ELR (cell line): ENCODE results near the gene TMEM192.
"Not testable (repeated sequence)": the region's sequence is repeated elsewhere in the genome, so short reads cannot be mapped to it uniquely, and the experiment has no call there.

Source experiments
- DNase-seq: peaks from one replicate; pipeline ENCODE4 v3.0.0-alpha.2; 2015; ENCODE audit warnings: low read depth

Gene TMEM192

DNA sequence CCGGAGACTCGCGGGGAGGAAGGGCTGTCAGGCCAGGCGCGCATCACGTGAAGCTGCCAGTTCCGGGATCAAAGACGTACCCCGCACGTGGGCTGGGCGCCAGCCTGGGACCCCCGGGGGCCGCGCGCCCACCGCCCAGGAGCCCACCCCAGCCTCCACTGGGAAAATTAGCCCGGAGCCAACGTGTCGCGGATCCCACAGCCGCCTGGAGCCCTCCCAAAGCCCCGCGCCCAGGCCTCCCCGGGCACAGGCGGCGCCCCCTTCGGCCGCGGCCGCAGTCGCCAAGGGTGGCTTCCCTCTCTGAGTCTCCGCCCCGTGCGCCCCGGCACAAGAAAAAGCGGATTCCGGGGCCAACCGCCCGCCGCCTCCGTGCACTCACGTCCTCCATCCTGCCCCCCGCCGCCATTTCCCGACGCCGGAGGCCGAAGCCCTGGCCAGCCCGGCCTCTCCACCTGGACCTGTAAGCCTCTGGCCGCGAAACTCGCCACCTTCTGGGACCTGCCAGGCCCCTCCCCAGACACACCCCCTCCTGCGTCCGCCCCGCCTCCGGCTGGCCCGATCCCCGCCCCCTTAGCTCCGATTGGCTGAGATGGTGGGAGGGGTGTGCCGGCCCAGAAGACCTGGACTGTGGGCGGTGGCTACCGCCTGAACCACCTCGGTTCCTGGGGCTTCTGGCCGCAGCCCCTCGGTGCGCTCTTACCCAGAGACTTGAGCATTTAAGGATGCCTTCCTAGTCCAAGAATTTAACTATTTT lies at the start of gene TMEM192:
TMEM192 (minus strand) TSS at position 493 of the 754 bp plus-strand sequence; CDS start at position 406, 87 bp downstream.
- peak; percentile 89 for DNase-seq

DNA sequence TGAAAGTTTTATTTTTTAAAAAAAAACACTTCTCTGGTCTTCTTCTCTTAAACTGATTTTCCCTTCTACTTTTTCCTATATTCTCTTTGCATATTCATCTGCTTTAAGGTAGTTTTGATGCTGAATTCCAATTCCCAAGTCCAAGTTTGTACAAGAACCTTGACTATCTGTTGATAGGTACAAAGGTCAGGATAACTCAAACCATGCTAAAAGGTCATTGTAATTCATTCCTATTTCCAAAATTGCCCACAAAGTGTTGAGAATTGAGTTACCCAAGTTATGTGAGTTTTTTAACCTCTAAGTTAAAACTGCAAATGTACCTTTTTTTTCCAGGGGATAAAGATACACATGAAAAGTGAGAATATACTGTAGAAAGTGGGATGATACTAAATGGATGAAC lies 46.1 kb upstream of the TMEM192 start:
- DNase-seq = no peak

DNA sequence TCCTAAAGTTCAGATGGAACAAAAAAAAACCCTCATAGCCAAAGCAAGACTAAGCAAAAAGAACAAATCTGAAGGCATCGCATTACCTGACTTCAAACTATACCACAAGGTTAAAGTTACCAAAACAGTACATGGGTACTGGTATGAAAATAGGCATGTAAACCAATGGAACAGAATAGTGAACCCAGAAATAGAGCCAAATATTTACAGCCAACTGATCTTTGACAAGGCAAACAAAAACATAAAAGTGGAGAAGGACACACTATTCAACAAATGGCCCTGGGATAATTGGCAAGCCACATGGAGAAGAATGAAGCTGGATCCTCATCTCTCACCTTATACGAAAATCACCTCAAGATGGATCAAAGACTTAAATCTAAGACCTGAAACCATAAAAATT lies 44.2 kb upstream of the TMEM192 start:
- no peak for DNase-seq

DNA sequence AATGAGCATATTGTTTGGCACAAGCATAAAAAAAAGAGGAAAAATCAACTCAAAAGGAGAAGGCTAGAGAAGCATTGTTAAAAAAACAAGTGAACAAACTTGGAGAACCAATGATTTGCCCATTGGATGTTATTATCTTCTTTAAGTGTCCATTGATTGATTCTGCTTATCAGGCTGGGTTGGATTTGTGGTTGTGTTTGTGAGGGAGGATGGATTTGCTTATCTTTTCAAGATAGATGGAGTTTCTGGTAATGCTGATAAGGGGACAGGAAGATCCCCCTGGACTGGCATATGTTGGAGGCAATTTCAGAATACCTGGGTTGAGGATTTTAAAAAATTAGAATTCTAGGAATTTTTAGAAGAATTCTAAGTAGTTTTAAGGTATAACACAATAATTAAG lies 41.8 kb upstream of the TMEM192 start:
- no peak for DNase-seq

DNA sequence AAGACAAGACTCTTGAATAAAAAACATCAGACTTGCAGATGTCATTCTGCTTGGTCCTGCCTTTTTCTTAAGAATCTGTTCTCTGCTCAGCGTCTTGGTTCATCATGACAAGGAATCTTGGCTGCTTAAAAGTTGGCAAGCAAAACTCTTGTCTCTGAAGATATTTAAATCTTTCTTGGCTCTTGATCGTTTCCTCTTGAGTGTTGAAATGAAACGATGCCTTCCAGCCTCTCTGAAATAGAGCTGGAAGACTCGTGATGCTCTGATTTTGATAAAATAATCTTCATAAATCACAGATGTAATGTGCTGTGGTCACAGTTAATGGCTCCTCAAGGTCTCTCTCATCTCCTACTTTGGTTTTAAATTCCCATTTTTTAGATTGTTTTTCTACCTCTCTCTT lies 39.9 kb upstream of the TMEM192 start:
- no peak for DNase-seq

DNA sequence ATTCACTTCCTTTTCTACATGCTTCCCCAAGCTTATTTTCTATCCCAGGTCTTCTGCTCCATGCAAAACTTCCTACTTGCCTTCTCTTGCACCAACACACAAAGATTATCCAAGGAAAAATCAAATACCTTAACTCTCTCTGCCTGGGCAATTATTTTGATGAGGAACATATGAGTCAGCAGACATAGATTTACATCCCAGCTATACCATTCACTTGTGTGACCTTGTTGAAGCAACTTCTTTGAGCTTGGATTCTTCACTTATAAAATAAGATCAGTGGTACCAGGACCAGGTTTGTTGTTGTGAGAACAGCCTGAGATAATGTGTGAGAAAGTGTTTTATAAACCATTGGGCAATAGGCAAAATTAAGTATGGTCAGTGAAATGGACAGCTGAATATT lies 39.1 kb upstream of the TMEM192 start:
- DNase-seq = peak; percentile 27

DNA sequence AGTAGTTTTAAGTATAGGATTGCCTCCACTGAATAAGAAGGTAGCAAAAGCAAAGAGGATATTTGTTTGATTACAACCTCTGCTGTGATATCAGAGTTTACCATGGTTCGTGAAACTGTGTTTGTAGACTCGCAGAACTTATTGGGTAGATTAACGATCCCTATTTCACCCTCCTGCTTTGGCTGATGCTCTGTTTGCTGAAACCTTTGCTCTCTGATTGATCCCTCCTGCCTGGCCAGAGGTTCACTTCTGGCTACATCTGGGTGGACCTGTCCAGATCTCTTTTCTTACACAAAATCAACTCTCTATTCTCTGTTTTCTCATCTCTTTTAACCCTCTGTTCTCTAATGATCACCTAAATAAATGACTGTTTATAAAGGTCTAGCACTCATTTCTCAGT lies 37.9 kb upstream of the TMEM192 start:
- DNase-seq = no peak

DNA sequence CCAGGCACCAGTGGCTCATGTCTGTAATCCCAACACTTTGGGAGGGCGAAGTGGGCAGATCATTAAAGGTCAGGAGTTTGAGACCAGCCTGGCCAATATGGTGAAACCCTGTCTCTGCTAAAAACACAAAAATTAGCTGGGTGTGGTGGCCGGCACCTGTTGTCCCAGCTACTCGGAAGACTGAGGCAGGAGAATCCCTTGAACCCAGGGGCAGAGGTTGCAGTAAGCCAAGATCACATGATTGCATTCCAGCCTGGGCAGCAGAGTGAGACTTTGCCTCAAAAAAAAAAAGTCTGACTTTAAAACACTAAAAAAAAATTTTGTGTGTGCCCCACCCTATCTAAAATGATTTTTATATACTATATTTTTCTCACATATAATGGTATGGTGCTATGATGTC lies 26.2 kb upstream of the TMEM192 start:
- DNase-seq = no peak

DNA sequence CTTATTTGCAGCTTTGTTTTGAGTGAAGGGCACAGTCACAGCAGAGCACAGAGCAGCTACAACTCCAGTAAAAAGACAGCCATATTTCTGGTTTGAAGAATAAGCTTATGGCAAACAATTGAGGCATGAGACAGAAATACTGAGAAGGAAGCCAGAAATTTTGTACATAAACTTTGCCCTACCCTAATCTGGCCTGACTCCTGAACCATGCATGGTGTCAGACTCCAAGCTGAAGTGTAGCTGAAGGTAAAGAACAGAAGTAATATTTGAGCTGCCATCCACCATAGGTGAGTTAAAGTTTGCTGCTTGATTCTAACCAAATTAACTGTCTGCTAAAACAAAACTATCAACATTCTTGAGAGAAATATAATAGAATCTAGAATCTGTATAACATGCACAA lies 24.5 kb upstream of the TMEM192 start:
- DNase-seq = no peak

DNA sequence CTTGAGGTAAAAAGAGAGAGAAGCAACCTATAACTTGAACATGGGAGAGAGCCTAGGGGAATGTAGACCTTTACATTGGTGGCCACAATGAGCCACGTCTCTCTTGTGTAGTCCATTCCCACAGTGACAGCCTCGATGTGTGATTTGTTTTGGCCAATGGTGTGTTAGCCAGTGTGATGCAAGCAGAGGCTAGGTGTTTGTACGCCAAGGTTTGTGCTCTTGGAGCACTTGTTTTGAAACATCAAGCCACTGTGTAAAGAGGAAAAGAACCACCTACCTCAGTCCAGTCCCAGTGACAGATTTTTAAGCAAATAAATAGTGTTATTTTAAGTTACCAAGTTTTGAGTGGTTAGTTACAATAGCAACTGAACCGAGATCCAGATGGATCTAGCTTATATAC lies 23.9 kb upstream of the TMEM192 start:
- DNase-seq = no peak

DNA sequence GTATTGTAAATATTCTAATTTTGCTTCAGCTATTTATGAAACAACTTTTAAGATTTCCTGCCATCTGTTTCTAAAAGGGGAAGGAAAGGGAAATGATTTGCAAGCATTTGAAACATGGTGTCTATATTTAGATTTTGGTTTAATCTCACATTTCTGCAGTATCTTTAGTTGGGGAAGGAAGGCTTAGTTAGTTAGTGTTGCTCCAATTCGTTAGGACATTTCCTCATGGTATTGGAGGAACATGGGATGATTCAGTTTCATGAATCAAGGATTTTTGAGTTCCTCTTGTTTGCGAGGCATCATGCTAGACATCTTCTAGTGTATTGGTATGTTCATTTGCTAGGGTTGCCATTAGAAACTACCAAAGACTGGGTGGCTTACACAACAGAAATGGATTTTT lies 20.5 kb upstream of the TMEM192 start:
- no peak for DNase-seq

DNA sequence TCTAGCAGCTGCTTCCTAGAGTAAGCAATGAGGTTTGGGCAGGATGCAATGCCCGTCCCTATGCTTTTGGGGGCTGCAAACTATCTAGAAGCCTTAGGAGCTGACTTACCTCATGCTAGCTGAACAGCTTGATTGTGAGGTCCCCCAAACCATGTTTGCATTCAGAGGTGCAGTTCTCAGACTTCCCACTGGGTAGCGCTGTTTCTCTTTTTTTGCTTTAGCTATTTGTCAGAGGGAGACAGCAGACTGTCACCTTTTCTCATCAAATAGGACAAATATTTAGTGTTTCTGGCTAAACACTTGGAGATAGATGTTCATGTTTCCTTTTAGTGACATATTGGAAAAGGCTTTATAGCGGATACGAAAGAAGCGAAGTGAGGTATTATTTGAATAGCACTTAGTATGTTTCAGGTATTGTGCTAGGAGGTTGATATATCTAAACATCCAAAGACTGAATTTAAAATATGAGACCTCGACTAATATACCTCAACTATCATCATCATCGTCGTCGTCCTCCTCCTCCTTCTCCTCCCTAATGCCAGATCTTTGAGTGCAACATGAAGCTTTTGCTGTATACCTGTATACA lies 18.7 kb upstream of the TMEM192 start:
- DNase-seq = peak; percentile 62

DNA sequence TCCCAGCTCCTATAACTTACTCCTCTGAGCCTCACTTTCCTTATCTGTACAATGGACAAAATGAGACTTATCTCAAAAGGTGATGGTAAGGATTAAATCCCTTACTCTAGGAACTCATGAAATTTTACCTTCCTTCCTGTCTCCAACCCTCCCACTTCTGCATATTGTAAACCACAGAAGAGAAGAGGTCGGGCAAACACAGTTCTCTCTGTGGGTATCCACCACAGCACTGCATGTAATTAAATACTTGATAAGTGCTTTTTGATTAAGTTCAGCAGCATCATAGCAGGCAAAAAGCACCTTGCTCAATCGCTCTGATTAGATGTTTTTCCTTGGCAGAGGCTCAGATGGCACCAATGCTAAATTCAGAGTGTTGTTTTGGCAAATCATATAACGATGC lies 17.3 kb upstream of the TMEM192 start:
- no peak for DNase-seq

DNA sequence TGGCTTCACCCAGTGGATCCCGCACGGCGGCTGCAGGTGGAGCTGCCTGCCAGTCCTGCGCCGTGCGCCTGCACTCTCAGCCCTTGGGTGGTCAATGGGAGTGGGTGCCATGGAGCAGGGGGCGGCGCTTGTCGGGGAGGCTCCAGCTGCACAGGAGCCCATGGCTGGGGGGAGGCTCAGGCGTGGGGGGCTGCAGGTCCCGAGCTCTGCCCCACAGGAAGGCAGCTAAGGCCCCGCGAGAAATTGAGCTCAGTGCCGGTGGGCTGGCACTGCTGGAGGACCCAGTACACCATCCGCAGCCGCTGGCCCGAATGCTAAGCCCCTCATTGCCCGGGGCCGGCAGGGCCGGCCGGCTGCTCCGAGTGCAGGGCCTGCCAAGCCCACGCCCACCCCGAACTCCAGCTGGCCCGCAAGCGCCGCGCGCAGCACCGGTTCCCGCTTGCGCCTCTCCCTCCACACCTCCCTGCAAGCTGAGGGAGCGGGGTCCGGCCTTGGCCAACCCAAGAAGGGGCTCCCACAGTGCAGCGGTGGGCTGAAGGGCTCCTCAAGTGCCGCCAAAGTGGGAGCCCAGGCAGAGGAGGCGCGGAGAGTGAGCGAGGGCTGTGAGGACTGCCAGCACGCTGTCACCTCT lies 13.3 kb upstream of the TMEM192 start:
- not testable (repeated sequence) for DNase-seq

DNA sequence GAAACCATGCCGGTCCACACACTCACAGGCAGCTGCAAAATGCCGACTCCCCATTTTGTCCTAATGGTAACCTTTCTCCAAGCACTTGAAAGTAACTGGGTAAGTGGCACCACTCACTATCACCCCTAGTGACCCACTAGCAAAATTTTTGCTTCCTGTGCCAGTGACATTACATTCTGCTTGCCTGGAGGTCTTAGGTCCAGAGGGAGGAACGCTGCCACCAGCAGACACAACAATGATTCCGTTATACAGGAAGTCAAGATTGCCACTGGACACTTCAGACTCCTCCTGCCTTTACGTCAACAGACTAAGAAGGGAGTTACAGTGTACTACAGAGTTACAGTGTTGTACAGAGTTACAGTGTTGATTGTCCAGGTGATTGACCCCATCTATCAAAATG lies 11.8 kb upstream of the TMEM192 start:
- DNase-seq = no peak

DNA sequence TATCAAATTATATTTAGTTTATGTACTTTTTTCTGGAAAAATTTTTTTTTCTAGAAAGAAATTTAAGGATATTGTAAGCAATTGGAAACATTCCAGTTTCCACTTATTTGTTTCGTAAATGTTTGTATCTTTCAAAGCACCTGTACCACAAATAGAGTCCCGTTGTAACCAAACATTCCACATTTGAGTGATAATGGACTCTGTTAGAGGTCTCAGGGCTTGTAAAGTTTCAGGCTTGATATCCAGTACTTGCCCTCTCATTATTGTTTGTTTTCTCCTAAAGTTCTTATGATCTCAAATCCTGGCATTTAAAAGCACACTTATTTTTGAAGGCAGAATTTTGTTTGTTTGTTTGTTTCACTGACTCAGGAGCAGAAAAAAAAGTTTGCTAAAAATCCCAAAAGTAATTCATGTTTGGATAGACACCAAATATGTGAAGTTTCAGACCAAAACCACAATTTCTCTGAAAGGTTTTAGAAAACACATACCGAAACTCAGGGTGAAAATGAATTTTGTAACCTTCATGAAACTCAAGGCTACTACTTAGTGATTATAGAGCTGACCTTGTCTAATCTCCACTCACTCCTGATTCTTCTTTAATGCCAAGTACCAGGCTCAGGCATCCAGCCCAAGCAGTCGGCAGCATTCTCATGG lies 5.7 kb upstream of the TMEM192 start:
- DNase-seq = no peak

DNA sequence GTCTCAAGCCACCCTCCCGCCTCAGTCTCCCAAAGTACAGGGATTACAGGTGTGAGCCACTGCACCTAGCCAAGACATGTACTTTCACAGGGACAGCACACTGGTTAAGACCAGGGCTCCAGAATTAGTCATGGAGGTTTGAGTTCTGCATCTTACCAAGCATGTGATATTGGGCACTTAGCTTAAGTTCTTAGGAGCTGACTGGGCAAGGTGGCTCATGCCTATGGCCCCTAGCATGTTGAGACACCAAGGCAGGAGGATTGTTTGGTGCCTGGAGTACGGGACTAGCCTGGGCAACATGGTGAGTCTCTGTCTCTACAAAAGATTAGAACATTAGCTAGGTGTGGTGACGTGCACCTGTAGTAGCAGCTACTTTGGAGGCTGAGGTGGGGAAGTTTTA lies 2.6 kb upstream of the TMEM192 start:
- DNase-seq = peak; percentile 5

DNA sequence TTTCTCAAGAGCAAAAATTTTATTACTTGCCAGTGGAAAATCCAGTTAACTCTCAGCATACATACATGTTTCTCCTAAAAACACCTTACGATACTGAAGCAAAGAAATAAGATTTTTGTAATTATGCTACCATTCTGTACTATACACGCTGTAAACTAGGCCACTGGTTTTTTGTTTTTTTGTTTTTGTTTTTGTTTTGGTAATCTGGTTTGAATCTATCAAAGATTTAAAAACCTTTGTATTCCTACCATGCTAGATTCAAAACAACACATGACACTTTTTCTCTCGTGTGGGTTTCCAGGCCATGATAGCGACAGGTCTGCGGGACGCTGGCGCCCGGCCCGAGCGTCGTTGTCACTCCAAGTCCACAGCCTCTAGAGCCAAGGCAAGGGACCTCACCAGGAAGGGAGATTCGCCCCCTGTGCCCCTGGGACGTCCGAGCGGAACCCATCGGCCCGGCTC lies 723 bp downstream of the TMEM192 start:
- no peak for DNase-seq

DNA sequence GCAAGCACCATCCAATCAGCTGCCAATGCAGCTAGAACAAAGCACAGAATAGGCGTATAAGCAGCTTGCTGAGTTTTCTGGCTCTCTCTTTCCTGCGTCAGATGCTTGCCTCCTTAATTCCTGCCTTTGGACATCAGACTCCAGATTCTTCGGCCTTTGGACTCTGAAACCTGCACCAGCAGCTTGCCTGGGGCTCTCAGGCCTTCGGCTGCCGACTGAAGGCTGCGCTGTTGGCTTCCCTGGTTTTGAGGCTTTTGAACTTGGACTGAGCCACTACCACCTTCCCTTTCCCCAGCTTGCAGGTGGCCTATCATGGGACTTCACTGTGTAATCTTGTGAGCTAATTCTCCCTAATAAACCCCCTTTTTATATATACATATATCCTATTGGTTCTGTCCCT lies 6.1 kb downstream of the TMEM192 start:
- DNase-seq = no peak

DNA sequence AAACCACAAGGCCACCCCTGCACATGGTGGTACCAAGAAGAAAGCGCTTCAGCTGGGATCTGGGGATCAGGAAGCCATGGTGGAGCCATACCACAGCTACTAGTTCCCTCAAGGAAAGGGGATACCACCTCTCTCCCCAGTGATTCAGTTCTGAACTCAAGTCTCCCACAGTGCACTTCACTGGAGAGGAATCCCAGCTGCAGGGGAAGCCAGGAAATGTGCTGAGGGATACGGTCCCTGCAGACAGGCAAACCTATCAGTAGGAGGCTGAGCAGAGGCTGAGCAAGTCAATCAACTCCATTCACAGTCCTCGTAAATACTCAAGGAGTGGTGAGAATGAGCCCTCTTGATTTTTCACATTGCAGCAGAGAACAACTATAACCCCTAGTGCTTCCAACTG lies 11.0 kb downstream of the TMEM192 start:
- no peak for DNase-seq

DNA sequence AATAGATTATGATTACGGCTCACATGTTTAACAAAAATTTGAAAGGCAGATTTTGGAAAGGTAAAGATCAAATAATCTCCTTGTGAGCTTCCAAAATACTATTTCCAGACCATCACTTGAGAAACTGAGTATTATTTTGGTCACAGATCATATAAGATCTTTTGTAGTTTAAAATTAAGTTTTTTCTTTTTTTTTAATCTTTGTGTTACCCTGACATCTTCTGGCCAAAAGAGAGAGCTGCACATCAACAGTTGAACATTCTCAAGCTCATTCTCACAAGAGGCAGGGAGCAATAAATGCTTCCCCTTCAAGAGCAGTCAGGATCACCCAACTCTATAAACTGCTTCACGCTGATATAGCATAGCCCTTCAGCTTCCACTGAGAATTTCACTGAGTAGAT lies 15.9 kb downstream of the TMEM192 start:
- peak; percentile 34 for DNase-seq

DNA sequence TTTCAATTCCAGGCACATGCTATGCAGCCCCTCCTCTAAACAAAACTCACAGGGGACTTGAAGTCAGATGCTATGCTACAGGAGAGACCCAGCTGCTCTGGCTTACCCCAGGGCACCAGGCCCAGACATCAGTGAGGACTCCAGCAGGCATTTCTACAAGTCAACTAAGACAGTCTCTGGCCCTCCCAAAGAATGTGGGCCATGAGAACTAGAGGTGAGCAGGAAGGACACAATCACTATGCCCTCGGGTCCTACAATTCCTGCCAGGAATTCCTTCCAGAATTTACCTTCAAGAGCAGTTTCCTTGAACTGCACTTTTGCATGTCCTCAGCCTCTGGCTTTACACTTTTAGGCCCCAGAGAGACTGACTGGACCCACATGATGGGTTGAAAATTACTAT lies 17.4 kb downstream of the TMEM192 start:
- no peak for DNase-seq

DNA sequence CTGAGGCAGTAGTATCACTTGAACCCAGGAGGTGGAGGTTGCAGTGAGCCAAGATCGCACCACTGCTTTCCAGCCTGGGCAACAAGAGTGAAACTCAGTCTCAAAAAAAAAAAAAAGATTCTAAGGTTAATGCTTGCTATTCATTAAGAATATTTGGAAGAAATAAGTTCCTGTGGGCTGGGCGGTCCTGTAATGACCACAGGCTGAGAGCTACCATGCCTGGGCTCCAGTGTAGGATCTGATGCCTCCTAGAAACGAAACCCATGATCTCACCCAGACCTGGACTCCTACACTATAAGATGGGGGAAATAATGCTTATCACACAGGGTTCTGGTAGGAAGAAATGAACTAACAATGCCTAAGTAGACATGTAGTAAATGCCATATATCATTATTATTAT lies 17.8 kb downstream of the TMEM192 start:
- no peak for DNase-seq
